ENCODE results near the gene TYRO3.
"Not testable (repeated sequence)": the region's sequence is repeated elsewhere in the genome, so short reads cannot be mapped to it uniquely, and the experiment has no call there.

Gene TYRO3

GRCh38 chr15:41575282-41575681 is 16.3 kb downstream of the TYRO3 start:
- FAIRE-seq, result no peak

- FAIRE-seq, result no peak
These were observed 19.1 kb downstream of the TYRO3 start for GRCh38 chr15:41577863-41578735.

GRCh38 chr15:41578736-41579383 is 19.8 kb downstream of the TYRO3 start:
- FAIRE-seq, result no peak

GRCh38 chr15:41581110-41581509 is 22.1 kb downstream of the TYRO3 start:
- no peak for FAIRE-seq

- FAIRE-seq, result no peak
These were observed 24.8 kb downstream of the TYRO3 start for GRCh38 chr15:41583795-41584194.

- FAIRE-seq, result no peak
These were observed 25.7 kb downstream of the TYRO3 start for GRCh38 chr15:41584636-41585126.

GRCh38 chr15:41585127-41586047 is 26.4 kb downstream of the TYRO3 start:
- no peak for FAIRE-seq

- FAIRE-seq, result not testable (repeated sequence)
These were observed 27.7 kb downstream of the TYRO3 start for GRCh38 chr15:41586531-41587282.

- not testable (repeated sequence) for FAIRE-seq
These were observed 30.0 kb downstream of the TYRO3 start for GRCh38 chr15:41589018-41589417.

DNA sequence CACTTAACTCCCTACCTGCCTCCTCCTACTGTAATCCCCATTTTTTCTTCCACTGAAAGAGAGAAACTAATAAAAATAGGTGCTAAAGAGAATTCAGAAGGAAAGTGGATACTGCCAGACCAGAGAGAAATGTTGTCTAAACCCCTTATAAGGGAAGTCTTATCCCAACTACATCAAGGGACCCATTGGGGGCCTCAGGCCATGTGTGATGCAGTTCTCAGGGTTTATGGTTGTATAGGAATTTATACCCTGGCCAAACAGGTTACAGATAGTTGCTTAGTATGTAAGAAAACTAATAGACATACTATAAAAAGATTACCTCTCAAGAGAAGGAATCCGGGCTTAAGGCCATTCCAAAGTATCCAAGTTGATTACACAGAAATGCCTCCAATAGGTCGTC is 30.6 kb downstream of the TYRO3 start:
- FAIRE-seq, result not testable (repeated sequence)

DNA sequence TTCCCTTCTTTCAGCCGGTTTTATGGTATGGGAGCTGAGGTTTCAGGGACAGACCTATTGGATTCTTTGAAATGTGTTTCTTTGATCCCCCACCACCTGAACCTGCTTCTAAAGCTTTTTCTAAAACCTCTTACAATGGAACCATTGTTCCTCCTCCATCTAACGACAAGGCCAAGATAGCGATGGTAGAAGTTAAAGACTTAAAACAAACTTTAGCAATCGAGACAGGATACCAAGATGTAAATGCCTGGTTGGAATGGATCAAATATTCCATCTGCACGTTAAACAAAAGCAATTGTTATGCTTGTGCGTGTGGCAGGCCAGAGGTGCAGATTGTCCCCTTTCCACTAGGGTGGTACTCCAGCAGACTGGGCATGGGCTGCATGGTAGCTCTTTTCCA is 32.2 kb downstream of the TYRO3 start:
- FAIRE-seq, result not testable (repeated sequence)

DNA sequence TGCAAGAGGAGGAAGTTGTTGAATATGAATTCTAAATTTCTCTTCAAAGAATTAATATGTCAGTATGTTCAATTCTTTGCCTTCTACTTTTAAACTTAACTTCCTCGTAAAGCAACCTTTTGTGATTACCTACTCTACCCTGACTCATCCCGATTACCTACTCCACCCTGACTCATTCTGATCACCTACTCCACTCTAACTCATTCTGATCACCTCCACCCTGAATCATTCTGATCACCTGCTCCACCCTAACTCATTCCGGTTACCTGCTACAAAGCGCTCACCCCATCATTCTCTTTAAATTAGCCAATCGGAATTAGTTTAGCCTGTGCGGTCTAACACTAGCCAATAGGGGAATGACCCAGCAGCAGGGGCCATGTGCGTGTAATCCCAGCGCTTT is 33.7 kb downstream of the TYRO3 start:
- FAIRE-seq, result not testable (repeated sequence)

GRCh38 chr15:41594801-41595746 is 36.1 kb downstream of the TYRO3 start:
- no peak for FAIRE-seq

DNA sequence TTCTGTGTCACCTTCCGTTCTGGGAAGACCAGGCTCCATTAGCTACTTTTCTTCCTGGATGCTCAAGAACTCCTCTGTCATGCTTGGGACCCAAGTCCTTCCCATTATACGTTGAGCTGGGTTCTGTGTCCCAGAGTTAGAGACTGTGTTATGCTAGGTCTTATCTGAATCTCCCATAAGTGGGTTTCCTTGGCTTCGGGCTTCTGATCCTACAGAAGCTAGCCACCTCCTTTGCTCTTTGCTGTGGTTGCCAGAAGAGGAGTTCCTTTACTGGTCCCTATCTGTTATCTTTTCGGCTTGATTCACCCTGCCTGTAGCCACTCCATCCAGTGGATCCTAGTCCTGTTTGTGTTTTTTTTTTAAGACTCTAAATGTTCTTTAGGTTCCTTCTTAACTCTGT is 38.0 kb downstream of the TYRO3 start:
- FAIRE-seq, result no peak

GRCh38 chr15:41597787-41598186 is 38.8 kb downstream of the TYRO3 start:
- no peak for FAIRE-seq

DNA sequence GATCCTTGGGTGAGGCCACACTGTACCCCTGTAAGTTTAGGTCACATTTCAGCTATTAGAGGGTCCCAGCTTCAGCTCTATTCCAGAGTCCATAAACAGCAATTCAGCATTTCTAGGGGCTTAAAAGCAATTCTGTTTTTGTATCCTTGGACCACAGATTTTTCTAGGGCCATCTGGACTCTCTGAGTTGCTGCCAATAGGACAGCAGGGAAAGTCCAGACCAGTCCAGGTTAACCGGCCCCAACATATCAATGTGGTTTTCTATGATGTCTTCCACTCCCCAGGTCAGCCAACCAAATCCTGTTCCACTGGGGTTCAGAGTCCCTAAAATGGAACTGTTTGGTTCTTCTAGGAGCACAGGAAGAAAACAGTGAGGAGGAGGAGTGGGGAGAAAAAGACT is 40.0 kb downstream of the TYRO3 start:
- no peak for FAIRE-seq

DNA sequence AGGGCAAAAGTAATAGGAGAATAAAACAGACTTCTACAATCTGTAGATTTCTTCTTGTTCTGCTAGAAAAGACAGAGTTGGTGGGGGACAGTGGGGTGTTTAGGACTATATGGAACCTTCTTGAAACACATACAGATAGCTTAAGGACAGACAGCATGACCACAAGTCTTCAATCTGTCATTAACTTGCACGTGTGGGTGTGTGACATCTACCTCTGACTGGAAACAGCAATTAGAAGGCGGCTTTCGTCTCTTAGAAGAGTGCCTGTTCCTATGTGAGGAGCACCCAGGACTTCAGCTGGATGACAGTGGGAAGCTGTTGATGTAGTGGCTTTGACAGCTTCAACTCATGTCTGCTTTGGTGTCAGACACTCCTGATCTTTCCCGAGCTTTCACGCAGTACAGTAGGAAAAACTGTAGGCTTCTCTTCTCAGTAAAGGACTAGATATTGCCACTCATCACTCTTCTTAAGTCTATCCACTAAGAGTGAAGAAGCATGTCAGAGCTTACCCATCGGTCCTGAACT is 44.5 kb downstream of the TYRO3 start:
- no peak for FAIRE-seq

GRCh38 chr15:41603941-41604911 is 45.2 kb downstream of the TYRO3 start:
- FAIRE-seq, result no peak

DNA sequence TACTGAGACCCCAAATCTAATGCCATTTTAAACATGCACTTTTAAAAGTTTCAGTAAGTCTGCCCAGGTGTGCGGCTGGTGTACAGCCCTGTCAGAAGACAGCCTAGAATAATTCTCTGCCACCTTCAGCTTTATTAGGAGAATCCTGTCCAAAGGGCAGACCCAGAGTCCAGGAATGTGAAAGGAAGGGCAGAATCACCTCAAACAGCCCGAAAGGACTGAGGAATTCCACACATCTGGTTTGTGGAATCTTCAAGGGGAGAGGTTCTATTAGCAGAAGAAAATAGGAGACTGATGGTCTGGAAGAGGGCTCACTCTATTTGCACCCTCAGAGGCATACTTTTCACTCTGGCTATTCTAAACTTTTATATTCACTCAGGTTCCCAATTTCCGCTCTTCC is 46.6 kb downstream of the TYRO3 start:
- no peak for FAIRE-seq

GRCh38 chr15:41606997-41607396 is 48.0 kb downstream of the TYRO3 start:
- FAIRE-seq, result no peak
